ENCODE data around the gene PKIG.

GRCh38 chr20:44621939-44622338, 39.6 kb downstream of the PKIG start:
- no peak for TF ChIP-seq MAX (IDR thresholded peaks at IDR 0.05; ENCODE audit: low read depth)
- TF ChIP-seq POLR2AphosphoS5 (IDR thresholded peaks at IDR 0.05; ENCODE audit: low read depth, low read length) = no peak
- TF ChIP-seq TAF1 (IDR thresholded peaks at IDR 0.05; ENCODE audit: borderline replicate concordance, low read depth, low read length) = no peak
- no peak for TF ChIP-seq CTCF (IDR thresholded peaks at IDR 0.05)
- TF ChIP-seq TEAD4 (IDR thresholded peaks at IDR 0.05; ENCODE audit: borderline replicate concordance, insufficient read depth) = no peak
- no peak for TF ChIP-seq NRF1 (IDR thresholded peaks at IDR 0.05; ENCODE audit: low read depth, low read length)
